GM12891 (cell line): Measurements from ENCODE around the gene GLT8D1.

ENCODE experiments used
- PAX5 ChIP-seq: IDR thresholded peaks from 2 replicates; pipeline ENCODE4 v1.6.1; 2011; ENCODE audit warnings: low read length, moderate library complexity, mild to moderate bottlenecking; ENCODE audit not compliant: insufficient read depth, severe bottlenecking
- POLR2A ChIP-seq: IDR thresholded peaks from 2 replicates; pipeline ENCODE4 v1.6.1; 2011; ENCODE audit warnings: low read depth, low read length, control low read depth
- POLR2AphosphoS5 ChIP-seq: IDR thresholded peaks from 2 replicates; pipeline ENCODE4 v1.6.1; 2011; ENCODE audit warnings: low read depth, low read length, control low read depth
- POU2F2 ChIP-seq: IDR thresholded peaks from 2 replicates; pipeline ENCODE4 v1.6.1; 2011; ENCODE audit warnings: low read depth, mild to moderate bottlenecking, control low read depth, low read length, moderate library complexity
- SPI1 ChIP-seq: IDR thresholded peaks from 2 replicates; pipeline ENCODE4 v1.6.1; 2011; ENCODE audit warnings: low read depth, low read length, control low read depth
- TAF1 ChIP-seq: IDR thresholded peaks from 2 replicates; pipeline ENCODE4 v1.6.1; 2011; ENCODE audit warnings: low read depth, low read length, control low read depth

- TF ChIP-seq POLR2AphosphoS5 = no peak
- TF ChIP-seq POLR2A = no peak
- TF ChIP-seq TAF1 = no peak
- TF ChIP-seq POU2F2 = no peak
- no peak for TF ChIP-seq PAX5
- no peak for TF ChIP-seq SPI1
Measured at GRCh38 chr3:52649461-52650210, 56.0 kb downstream of the GLT8D1 start.
